Smooth muscle cell (in vitro differentiated cells): ENCODE measurements around the gene GGNBP2. TPM values are rescaled to one million over a fixed set of nuclear protein-coding genes. Genes with fewer than 3 reads are reported as not detected.

Experiments
- DNase-seq: peaks from one replicate; lab custom pipeline; 2025; ENCODE audit not compliant: unreplicated experiment; lab: John Stamatoyannopoulos, UW
- H2AFZ ChIP-seq: fragments of 200-600 bp; sonication (generic); 2 replicates; pipeline ENCODE4 v1.6.0; 2016; ENCODE audit warnings: antibody characterized with exemption, low read depth, mild to moderate bottlenecking
- H3F3A ChIP-seq: fragments of 200-600 bp; sonication (generic); 2 replicates; pipeline ENCODE4 v1.6.0; 2017; ENCODE audit warnings: antibody characterized with exemption, low read depth
- H3K27ac ChIP-seq: fragments of 200-600 bp; sonication (generic); 2 replicates; pipeline ENCODE4 v1.5.1; 2016; ENCODE audit warnings: low read depth, mild to moderate bottlenecking
- H3K27me3 ChIP-seq: fragments of 200-600 bp; sonication (generic); 2 replicates; pipeline ENCODE4 v1.6.1; 2016; ENCODE audit warnings: low read depth, mild to moderate bottlenecking
- H3K36me3 ChIP-seq: fragments of 200-600 bp; sonication (generic); 2 replicates; pipeline ENCODE4 v1.5.1; 2016; ENCODE audit warnings: low read depth
- H3K4me1 ChIP-seq: fragments of 200-600 bp; sonication (generic); 2 replicates; pipeline ENCODE4 v1.5.1; 2016; ENCODE audit warnings: low read depth
- H3K4me2 ChIP-seq: fragments of 200-600 bp; sonication (generic); 2 replicates; pipeline ENCODE4 v1.6.0; 2016; ENCODE audit warnings: mild to moderate bottlenecking
- H3K4me3 ChIP-seq: fragments of 200-600 bp; sonication (generic); 2 replicates; pipeline ENCODE4 v1.5.1; 2016; ENCODE audit warnings: mild to moderate bottlenecking
- H3K79me2 ChIP-seq: fragments of 200-600 bp; sonication (generic); 2 replicates; pipeline ENCODE4 v1.6.0; 2016; ENCODE audit warnings: low read depth, mild to moderate bottlenecking
- H3K9ac ChIP-seq: fragments of 200-600 bp; sonication (generic); 2 replicates; pipeline ENCODE4 v1.6.0; 2016; ENCODE audit warnings: low read depth
- H3K9me3 ChIP-seq: fragments of 200-600 bp; sonication (generic); replicated peaks from 2 replicates; pipeline ENCODE4 v1.5.1; 2016; ENCODE audit warnings: low read depth
- H4K20me1 ChIP-seq: fragments of 200-600 bp; sonication (generic); 2 replicates; pipeline ENCODE4 v1.6.0; 2016; ENCODE audit warnings: low read depth
- CTCF ChIP-seq: fragments of 200-600 bp; sonication (generic); IDR thresholded peaks from 2 replicates; pipeline ENCODE4 v1.5.1; 2017; ENCODE audit warnings: borderline replicate concordance, mild to moderate bottlenecking, antibody characterized with exemption; ENCODE audit not compliant: insufficient read depth, poor library complexity, severe bottlenecking
- WGBS: methylation state at CpG from one replicate; pipeline ENCODE4 v1.1.7; 2016; ENCODE audit warnings: low lambda C conversion rate; 5-methylcytosine and 5-hydroxymethylcytosine counted together
- polyA plus RNA-seq: library from polyadenylated mRNA; unstranded; fragments of >200 nt; fragmentation: Nextera tagmentation; extraction: Ambion mirVana; gene quantifications from 2 replicates; pipeline ENCODE4 v1.2.1, GENCODE V29; 2016
- total RNA-seq: library from RNA; depleted of rRNA; stranded (reverse); fragments of >200 nt; gene quantifications from 2 replicates; pipeline ENCODE4 v1.2.3, GENCODE V29; 2014

Gene GGNBP2
- total and polyA plus RNA-seq, 2 experiments from 2014 or later: 54.4 to 56.6 TPM

GRCh38 chr17:36514856-36515255 is 29.9 kb upstream of the GGNBP2 start:
- Histone ChIP-seq H3K36me3 (no peaks in the 10 kb centered on the region), H3K27me3 (no peaks in the 10 kb centered on the region), H3K4me1 (no peaks in the 10 kb centered on the region), H3K4me2 (no peak overlapping the region), H4K20me1 (no peaks in the 10 kb centered on the region), H2AFZ (no peak overlapping the region), H3K4me3 (no peak overlapping the region), H3K79me2 (no peaks in the 10 kb centered on the region), H3K27ac (no peak overlapping the region), H3K9me3 (no peaks in the 10 kb centered on the region), H3F3A (no peaks in the 10 kb centered on the region), H3K9ac (no peak overlapping the region)
- WGBS: 98% methylated on average over 3 of the region's 3 CpGs
- TF ChIP-seq CTCF: no peak
- DNase-seq: no peak

- no peak for TF ChIP-seq CTCF
- Histone ChIP-seq H2AFZ (no peak overlapping the region), H4K20me1 (no peaks in the 10 kb centered on the region), H3K9ac (no peak overlapping the region), H3K4me2 (no peak overlapping the region), H3K4me1 (no peaks in the 10 kb centered on the region), H3K27ac (no peak overlapping the region), H3K9me3 (no peaks in the 10 kb centered on the region), H3F3A (no peaks in the 10 kb centered on the region), H3K27me3 (no peaks in the 10 kb centered on the region), H3K79me2 (no peaks in the 10 kb centered on the region), H3K4me3 (no peak overlapping the region), H3K36me3 (peaks cover 6% of the 10 kb centered on the region)
- no peak for DNase-seq
- WGBS: 95% methylated on average over 4 of the region's 4 CpGs
Measured at GRCh38 chr17:36515837-36516236, 28.9 kb upstream of the GGNBP2 start.

- DNase-seq: no peak
Measured at GRCh38 chr17:36523113-36523512, 21.6 kb upstream of the GGNBP2 start.

More at GRCh38 chr17:36523113-36523512, 21.6 kb upstream of the GGNBP2 start:
- Histone ChIP-seq H3F3A (no peaks in the 10 kb centered on the region), H3K4me2 (no peak overlapping the region), H3K36me3 (peaks cover 25% of the 10 kb centered on the region), H3K4me3 (no peak overlapping the region), H3K79me2 (no peaks in the 10 kb centered on the region), H3K4me1 (no peaks in the 10 kb centered on the region), H2AFZ (no peak overlapping the region), H3K9me3 (no peaks in the 10 kb centered on the region), H3K27ac (no peak overlapping the region), H4K20me1 (no peaks in the 10 kb centered on the region), H3K9ac (no peak overlapping the region), H3K27me3 (no peaks in the 10 kb centered on the region)
- TF ChIP-seq CTCF: no peak
- WGBS: 96% methylated on average over 2 of the region's 2 CpGs
